Skeletal muscle satellite cell (primary cell): ENCODE measurements around the gene MUC4.
"Not testable (repeated sequence)": the region's sequence is repeated elsewhere in the genome, so short reads cannot be mapped to it uniquely, and the experiment has no call there.

Experiments
- H3K27me3 ChIP-seq: 2 replicates; pipeline ENCODE4 v1.7.0; 2013; ENCODE audit warnings: low read length; ENCODE audit not compliant: control insufficient read depth, insufficient read depth
- H3K36me3 ChIP-seq: 2 replicates; pipeline ENCODE4 v1.7.0; 2013; ENCODE audit warnings: mild to moderate bottlenecking, control low read depth, low read length; ENCODE audit not compliant: insufficient read depth
- H3K4me1 ChIP-seq: 2 replicates; pipeline ENCODE4 v1.7.0; 2013; ENCODE audit warnings: low read length; ENCODE audit not compliant: control insufficient read depth, insufficient read depth
- H3K4me2 ChIP-seq: 2 replicates; pipeline ENCODE4 v1.7.0; 2013; ENCODE audit warnings: mild to moderate bottlenecking, low read length
- H3K4me3 ChIP-seq: 2 replicates; pipeline ENCODE4 v1.7.0; 2013; ENCODE audit warnings: low read length
- H3K9ac ChIP-seq: 2 replicates; pipeline ENCODE4 v1.7.0; 2013; ENCODE audit warnings: mild to moderate bottlenecking, low read depth, low read length, moderate library complexity
- H3K9me3 ChIP-seq: replicated peaks from 2 replicates; pipeline ENCODE4 v1.7.0; 2013; ENCODE audit warnings: mild to moderate bottlenecking, control low read depth, low read length

The MUC4 gene

GRCh38 chr3:195818301-195818700 lies 6.6 kb upstream of the MUC4 start:
- Histone ChIP-seq H3K4me2 (no peak overlapping the region), H3K36me3 (no peaks in the 10 kb centered on the region), H3K4me1 (no peaks in the 10 kb centered on the region), H3K4me3 (no peak overlapping the region), H3K27me3 (peaks cover 22% of the 10 kb centered on the region), H3K9me3 (no peaks in the 10 kb centered on the region), H3K9ac (no peak overlapping the region)

- H3K36me3 ChIP-seq: no peaks in the 10 kb centered on the region
- no peaks in the 10 kb centered on the region for H3K9me3 ChIP-seq
- H3K4me2 ChIP-seq: no peak overlapping the region
- no peak overlapping the region for H3K4me3 ChIP-seq
- no peak overlapping the region for H3K9ac ChIP-seq
- H3K27me3 ChIP-seq: peaks cover 22% of the 10 kb centered on the region
- H3K4me1 ChIP-seq: no peaks in the 10 kb centered on the region
Observed at GRCh38 chr3:195817578-195818135, 5.9 kb upstream of the MUC4 start.

- not testable (repeated sequence) for H3K9me3 ChIP-seq, H3K4me3 ChIP-seq, H3K4me1 ChIP-seq, H3K36me3 ChIP-seq, H3K4me2 ChIP-seq, H3K9ac ChIP-seq
- H3K27me3 ChIP-seq: peaks cover 30% of the 10 kb centered on the region
Observed at GRCh38 chr3:195816276-195816913, 4.7 kb upstream of the MUC4 start.

GRCh38 chr3:195815169-195815771 lies 3.5 kb upstream of the MUC4 start:
- Histone ChIP-seq H3K9ac (no peak overlapping the region), H3K4me3 (no peak overlapping the region), H3K4me2 (no peak overlapping the region), H3K27me3 (peaks cover 28% of the 10 kb centered on the region), H3K4me1 (no peaks in the 10 kb centered on the region), H3K36me3 (no peaks in the 10 kb centered on the region), H3K9me3 (no peaks in the 10 kb centered on the region)

GRCh38 chr3:195813916-195814640 lies 2.3 kb upstream of the MUC4 start:
- Histone ChIP-seq H3K9me3 (no peaks in the 10 kb centered on the region), H3K4me2 (no peak overlapping the region), H3K36me3 (no peaks in the 10 kb centered on the region), H3K4me1 (peaks cover 5% of the 10 kb centered on the region), H3K27me3 (peaks cover 29% of the 10 kb centered on the region), H3K9ac (no peak overlapping the region), H3K4me3 (no peak overlapping the region)

DNA sequence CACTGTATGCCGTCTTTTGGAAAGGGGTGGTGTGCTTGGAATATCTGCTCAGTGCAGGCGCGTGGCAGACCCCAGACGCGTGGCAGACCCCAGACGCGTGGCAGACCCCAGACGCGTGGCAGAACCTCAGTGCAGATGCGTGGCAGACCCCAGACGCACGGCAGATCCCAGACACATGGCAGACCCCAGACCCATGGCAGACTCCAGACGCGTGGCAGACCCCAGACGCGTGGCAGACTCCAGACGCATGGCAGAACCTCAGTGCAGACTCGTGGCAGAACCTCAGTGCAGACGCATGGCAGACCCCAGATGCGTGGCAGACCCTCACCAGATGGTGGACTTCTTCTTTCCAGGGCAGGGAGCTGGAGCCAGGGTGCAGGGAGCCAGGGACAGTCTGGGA lies 637 bp upstream of the MUC4 start:
- peaks cover 44% of the 10 kb centered on the region for H3K27me3 ChIP-seq

GRCh38 chr3:195810455-195810845 lies 1.3 kb downstream of the MUC4 start:
- H3K27me3 ChIP-seq: peaks cover 57% of the 10 kb centered on the region
- no peak overlapping the region for H3K4me3 ChIP-seq
- H3K4me2 ChIP-seq: no peak overlapping the region
- H3K9me3 ChIP-seq: no peaks in the 10 kb centered on the region
- no peak overlapping the region for H3K9ac ChIP-seq
- H3K4me1 ChIP-seq: peaks cover 5% of the 10 kb centered on the region
- no peaks in the 10 kb centered on the region for H3K36me3 ChIP-seq

More for the DNA sequence above, 637 bp upstream of the MUC4 start:
- Histone ChIP-seq H3K4me1 (peaks cover 5% of the 10 kb centered on the region), H3K4me2 (no peak overlapping the region), H3K9me3 (no peaks in the 10 kb centered on the region), H3K9ac (no peak overlapping the region), H3K36me3 (no peaks in the 10 kb centered on the region), H3K4me3 (no peak overlapping the region)

- H3K4me1 ChIP-seq: peaks cover 5% of the 10 kb centered on the region
- no peak overlapping the region for H3K4me2 ChIP-seq
- H3K9me3 ChIP-seq: no peaks in the 10 kb centered on the region
- no peak overlapping the region for H3K4me3 ChIP-seq
- peaks cover 62% of the 10 kb centered on the region for H3K27me3 ChIP-seq
- H3K9ac ChIP-seq: no peak overlapping the region
- no peaks in the 10 kb centered on the region for H3K36me3 ChIP-seq
Observed at GRCh38 chr3:195809796-195810454, 1.8 kb downstream of the MUC4 start.

- no peak overlapping the region for H3K4me3 ChIP-seq
- no peaks in the 10 kb centered on the region for H3K9me3 ChIP-seq
- peaks cover 5% of the 10 kb centered on the region for H3K4me1 ChIP-seq
- H3K9ac ChIP-seq: no peak overlapping the region
- no peaks in the 10 kb centered on the region for H3K36me3 ChIP-seq
- no peak overlapping the region for H3K4me2 ChIP-seq
- peaks cover 62% of the 10 kb centered on the region for H3K27me3 ChIP-seq
Observed at GRCh38 chr3:195809291-195809785, 2.4 kb downstream of the MUC4 start.

- no peak overlapping the region for H3K4me2 ChIP-seq
- peaks cover 5% of the 10 kb centered on the region for H3K4me1 ChIP-seq
- no peaks in the 10 kb centered on the region for H3K36me3 ChIP-seq
- no peak overlapping the region for H3K4me3 ChIP-seq
- H3K9ac ChIP-seq: no peak overlapping the region
- H3K9me3 ChIP-seq: no peaks in the 10 kb centered on the region
- H3K27me3 ChIP-seq: peaks cover 68% of the 10 kb centered on the region
Observed at GRCh38 chr3:195808741-195809290, 2.9 kb downstream of the MUC4 start.

- Histone ChIP-seq H3K4me2 (no peak overlapping the region), H3K27me3 (peaks cover 76% of the 10 kb centered on the region), H3K9me3 (no peaks in the 10 kb centered on the region), H3K36me3 (no peaks in the 10 kb centered on the region), H3K9ac (no peak overlapping the region), H3K4me1 (peaks cover 5% of the 10 kb centered on the region), H3K4me3 (no peak overlapping the region)
Observed at GRCh38 chr3:195807681-195808121, 4.0 kb downstream of the MUC4 start.
